VCaP (cell line): ENCODE results near the gene PARP6.

Experiments
- H3K27ac ChIP-seq: fragments of 450-650 bp; 2 replicates; pipeline ENCODE4 v1.5.1; 2017
- TF ChIP-seq, protein P1 (sequence below): fragments of 450-650 bp; conservative IDR thresholded peaks from 2 replicates; pipeline ENCODE4 v1.5.1; 2017; ENCODE audit warnings: mild to moderate bottlenecking, moderate library complexity

PARP6 gene

DNA sequence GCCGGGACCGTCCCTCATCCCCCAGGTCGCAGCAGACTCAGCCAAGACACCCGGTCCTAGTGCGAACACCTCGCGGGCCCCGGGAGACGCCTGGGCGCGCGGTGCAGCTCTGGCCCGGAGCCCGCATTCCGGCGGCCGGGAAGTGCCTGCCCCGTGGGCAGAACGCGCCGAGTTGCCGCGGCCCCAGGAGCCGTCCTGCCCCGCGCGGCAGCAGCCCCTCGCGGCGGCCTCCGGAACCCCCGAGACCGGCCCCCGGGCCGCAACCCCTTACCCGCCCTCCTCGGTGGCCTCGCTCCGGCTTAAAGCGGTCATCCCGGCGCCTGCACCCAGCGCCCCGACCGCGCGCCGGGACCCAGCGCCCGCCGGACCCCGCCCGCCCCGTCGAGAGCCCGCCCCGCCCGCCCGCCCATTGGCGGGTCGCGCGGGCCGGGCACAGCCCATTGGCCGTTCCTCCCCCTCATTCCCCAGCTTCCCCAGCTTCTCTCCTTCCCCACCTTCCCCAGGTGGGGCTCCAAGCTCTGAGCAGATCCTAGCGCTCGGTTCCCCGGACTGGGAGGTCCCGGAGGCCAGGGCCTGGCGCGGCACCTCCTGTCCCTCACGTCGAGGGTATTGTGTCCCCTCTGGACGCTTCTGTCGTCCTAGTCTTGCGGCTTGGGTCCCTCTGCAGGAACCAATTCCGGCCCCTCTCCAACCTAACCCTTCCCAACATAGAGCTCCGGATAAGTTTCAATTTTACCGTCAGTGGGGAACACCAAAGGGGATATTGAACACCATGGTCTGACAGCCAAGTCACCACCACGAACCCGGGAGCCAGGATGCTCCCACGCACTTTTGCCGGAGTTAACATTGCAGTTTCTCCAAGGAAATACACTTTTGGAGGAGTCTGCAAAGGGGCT, 74.6 kb downstream of the PARP6 start, which contains the start of gene GRAMD2A:
TSS of gene GRAMD2A (minus strand) at position 328 of the 896 bp plus-strand sequence.
- TF ChIP-seq, protein P1, sequence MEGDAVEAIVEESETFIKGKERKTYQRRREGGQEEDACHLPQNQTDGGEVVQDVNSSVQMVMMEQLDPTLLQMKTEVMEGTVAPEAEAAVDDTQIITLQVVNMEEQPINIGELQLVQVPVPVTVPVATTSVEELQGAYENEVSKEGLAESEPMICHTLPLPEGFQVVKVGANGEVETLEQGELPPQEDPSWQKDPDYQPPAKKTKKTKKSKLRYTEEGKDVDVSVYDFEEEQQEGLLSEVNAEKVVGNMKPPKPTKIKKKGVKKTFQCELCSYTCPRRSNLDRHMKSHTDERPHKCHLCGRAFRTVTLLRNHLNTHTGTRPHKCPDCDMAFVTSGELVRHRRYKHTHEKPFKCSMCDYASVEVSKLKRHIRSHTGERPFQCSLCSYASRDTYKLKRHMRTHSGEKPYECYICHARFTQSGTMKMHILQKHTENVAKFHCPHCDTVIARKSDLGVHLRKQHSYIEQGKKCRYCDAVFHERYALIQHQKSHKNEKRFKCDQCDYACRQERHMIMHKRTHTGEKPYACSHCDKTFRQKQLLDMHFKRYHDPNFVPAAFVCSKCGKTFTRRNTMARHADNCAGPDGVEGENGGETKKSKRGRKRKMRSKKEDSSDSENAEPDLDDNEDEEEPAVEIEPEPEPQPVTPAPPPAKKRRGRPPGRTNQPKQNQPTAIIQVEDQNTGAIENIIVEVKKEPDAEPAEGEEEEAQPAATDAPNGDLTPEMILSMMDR, result no peak
- H3K27ac ChIP-seq, result no peak within 1 kb of the TSS

DNA sequence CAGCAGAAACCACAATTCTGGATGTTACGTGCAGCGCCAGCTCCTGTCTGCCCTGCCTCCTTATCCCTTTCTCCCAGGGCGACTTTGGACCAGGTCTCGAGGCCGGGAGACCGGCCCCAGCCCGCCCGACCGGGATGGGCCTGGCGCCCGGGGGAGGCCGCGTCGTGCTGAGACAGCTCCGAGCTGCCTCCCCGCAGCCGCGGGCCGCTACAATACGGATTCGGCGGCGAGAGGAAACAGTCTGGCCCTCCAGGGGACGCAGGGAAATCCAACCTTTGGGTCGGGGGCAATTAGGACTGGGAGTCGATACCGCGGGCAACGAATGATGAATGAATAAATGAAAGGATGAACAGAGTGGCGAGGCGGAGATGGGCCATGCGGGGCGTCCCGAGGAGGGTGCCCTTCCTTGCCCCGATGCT, 75.3 kb downstream of the PARP6 start:
- no peak overlapping the region for H3K27ac ChIP-seq
- TF ChIP-seq, protein P1, result no peak

DNA sequence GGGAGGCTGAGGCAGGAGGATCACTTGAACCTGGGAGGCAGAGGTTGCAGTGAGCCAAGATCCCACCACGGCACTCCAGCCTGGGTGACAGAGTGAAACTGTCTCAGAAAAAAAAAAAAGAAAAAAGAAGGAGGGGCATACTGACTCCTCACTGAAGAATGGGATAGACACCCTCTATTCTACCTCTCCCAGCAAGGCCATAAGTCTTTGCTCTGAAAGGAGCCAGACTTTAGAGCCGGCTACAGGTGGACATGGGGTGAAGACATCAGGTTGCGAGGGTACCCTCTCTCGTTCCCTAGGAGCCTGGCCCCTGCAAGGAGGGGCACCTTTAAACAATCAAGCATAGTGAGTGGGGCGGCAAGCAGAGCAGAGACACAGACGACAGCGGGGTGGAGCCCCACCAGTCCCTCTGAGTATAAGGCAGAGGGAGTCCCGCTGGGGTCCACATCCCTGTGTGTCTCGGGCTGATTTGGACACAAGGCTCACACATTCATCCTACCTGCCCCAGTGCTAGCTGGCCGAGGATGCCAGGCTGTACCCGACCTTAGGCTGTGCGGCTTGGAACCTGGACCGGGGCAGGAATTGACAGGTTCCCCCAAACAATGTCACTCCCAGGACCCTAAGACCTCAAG, 75.8 kb downstream of the PARP6 start:
- H3K27ac ChIP-seq, result no peak overlapping the region
- TF ChIP-seq, protein P1, result no peak

DNA sequence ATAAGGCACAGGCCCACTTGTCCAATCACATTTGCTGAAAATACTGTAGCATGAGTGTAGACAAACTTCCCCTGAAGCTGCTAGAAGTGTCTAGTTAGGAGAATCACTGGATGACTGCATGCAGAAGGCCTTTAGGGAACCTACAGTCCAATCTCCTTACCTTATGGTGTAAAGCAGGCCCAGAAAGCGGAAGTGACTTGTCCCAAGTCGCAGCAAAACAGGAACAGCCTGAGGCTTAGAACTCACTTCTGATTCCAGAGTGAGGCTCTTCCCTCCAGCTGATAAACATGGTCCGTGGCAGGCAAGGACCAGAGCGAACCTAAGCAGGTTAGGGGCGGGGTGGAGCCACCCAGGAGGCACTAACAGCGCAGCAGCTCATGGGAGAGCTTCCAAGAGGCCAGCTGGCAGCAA, 77.2 kb downstream of the PARP6 start:
- peak overlapping the region; percentile 21; the same call in 1 of the 2 replicates for H3K27ac ChIP-seq
- TF ChIP-seq, protein P1, result no peak

DNA sequence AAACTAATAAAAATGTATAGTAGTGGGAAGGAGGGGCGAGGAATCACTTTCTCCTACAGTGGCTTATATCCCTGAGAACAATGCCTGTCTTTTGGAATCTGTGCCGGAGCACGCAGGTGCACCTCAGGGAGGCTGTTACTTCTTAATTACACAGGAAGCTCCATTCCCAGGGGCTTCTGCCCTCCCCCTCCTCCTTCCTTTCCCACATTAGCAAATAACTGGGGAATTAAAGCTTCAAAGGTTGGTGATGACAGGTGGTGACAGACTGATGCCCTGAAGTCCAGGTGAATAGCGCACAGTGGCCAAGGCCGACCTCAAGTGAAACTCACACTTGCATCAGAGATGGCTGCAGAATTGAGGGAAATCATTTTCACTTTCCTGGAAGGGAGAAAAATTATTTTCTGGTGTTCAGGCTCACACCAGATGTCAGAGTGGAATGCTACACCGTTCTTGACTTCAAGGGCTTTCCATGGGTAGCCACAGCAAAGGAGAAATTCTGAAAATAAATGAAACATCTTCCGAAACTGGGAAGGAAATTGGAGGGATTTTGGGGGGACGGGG, 78.4 kb downstream of the PARP6 start:
- no peak overlapping the region for H3K27ac ChIP-seq
- TF ChIP-seq, protein P1, result no peak

DNA sequence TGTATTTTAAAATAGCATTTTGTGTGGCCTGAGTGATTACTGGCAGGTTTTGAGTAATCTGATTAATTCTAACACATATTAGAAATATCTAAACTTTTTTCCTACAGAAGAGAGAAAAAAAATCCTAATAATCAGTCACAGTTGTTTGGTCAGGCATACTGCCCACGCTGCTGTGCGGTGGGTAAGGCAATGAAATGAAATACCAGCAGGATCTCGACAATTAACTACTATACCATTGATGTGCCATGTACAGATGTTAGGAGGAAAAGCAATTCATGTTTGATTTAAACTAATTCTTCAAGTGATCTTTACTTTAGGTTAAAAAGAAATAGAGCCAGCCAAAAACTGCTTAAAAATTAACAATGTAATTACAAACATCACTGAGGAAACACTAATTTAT, 79.9 kb downstream of the PARP6 start:
- TF ChIP-seq, protein P1, result no peak
- H3K27ac ChIP-seq, result no peak overlapping the region
